Smooth muscle cell of bladder (primary cell): ENCODE data around the gene TMEM61. TPM values are rescaled to one million over a fixed set of nuclear protein-coding genes. Genes with fewer than 3 reads are reported as not detected.

Experiments
- total RNA-seq: library from RNA; depleted of rRNA; stranded (reverse); fragments of >200 nt; gene quantifications from 2 replicates; pipeline ENCODE4 v1.2.3, GENCODE V29; 2014

TMEM61 gene
- total RNA-seq: not detected in 2 replicates

GRCh38 chr1:54980528-54981241 lies at the start of gene TMEM61:
Gene TMEM61 (plus strand): TSS chr1:54980628. CDS start chr1:54981066, 438 bp downstream.

GRCh38 chr1:54998677-54999076 lies 18.2 kb downstream of the TMEM61 start, which contains the start of gene BSND:
Gene BSND (plus strand): TSS chr1:54998933. CDS start chr1:54999187, 254 bp downstream.

GRCh38 chr1:55039342-55040082 lies 59.1 kb downstream of the TMEM61 start, which contains the start of gene PCSK9:
Gene PCSK9 (plus strand): TSS chr1:55039548. CDS start chr1:55039838, 290 bp downstream.

Other genes starting within 250 kb of the TMEM61 start
- 3.3 and 4.6 TPM in 2 replicates for gene PARS2, start 216.1 kb upstream of the TMEM61 start, total RNA-seq
- not detected in 2 replicates for gene TTC22, start 179.3 kb upstream of the TMEM61 start, total RNA-seq
- 130 TPM in 2 replicates for gene DHCR24, start 93.4 kb upstream of the TMEM61 start, total RNA-seq
- not detected in 2 replicates for gene BSND, start 18.3 kb downstream of the TMEM61 start, total RNA-seq
- 13.7 and 14.6 TPM in 2 replicates for gene PCSK9, start 58.9 kb downstream of the TMEM61 start, total RNA-seq
- 31.9 and 32.4 TPM in 2 replicates for gene USP24, start 234.7 kb downstream of the TMEM61 start, total RNA-seq